GM12878 (cell line): ENCODE data around the gene LKAAEAR1. TPM values are rescaled to one million over a fixed set of nuclear protein-coding genes. Genes with fewer than 3 reads are reported as not detected.
A peak's percentile ranks its signal among the peaks of the same experiment; 100 is the strongest.

Experiments used
- ATAC-seq: fragments of 200-7000 bp; cut with Tn5 transposase; 3 replicates; pipeline ENCODE4 v1.9.1; 2020; ENCODE audit warnings: mild to moderate bottlenecking, moderate library complexity
- BruUV-seq: library from RNA; stranded (reverse); fragments of 400-500 nt; replicated peaks from 2 replicates; lab custom pipeline; 2021; lab: Mats Ljungman, UMichigan
- CTCF ChIA-PET: fragments of 300-600 bp; sonication (Branson Sonifier 250); formaldehyde crosslinking; extraction: SDS; loops from one replicate; lab custom pipeline; 2021; ENCODE audit warnings: inconsistent platforms; lab: Yijun Ruan, JAX
- POLR2A ChIA-PET: fragments of 350-600 bp; formaldehyde crosslinking; extraction: SDS; loops from one replicate; lab custom pipeline; 2021; ENCODE audit warnings: inconsistent platforms; lab: Charles Lee
- RAD21 ChIA-PET: fragments of 300-600 bp; sonication (Branson Sonifier 250); formaldehyde crosslinking; loops from one replicate; lab custom pipeline; 2023; ENCODE audit warnings: antibody characterized with exemption; ENCODE audit not compliant: unreplicated experiment; lab: Charles Lee
- SMC1A ChIA-PET: fragments of 300-600 bp; sonication (Branson Sonifier 250); formaldehyde crosslinking; loops from one replicate; lab custom pipeline; 2023; ENCODE audit not compliant: unreplicated experiment, uncharacterized antibody; lab: Charles Lee
- DNase-seq: peaks from one replicate; pipeline ENCODE4 v3.0.0-alpha.2; 2011; ENCODE audit warnings: low read depth, low spot score
- FAIRE-seq: peaks from 3 replicates; lab custom pipeline; 2011; peaks lifted over from hg19 to GRCh38; lab: Jason Lieb, UNC
- H2AFZ ChIP-seq: 2 replicates; pipeline ENCODE4 v1.6.0; 2011; ENCODE audit warnings: low read depth, low read length, control low read depth; ENCODE audit not compliant: control insufficient read depth
- H3K27ac ChIP-seq: 2 replicates; pipeline ENCODE4 v1.5.1; 2011; ENCODE audit warnings: control low read depth; ENCODE audit not compliant: control insufficient read depth, insufficient read depth
- H3K27me3 ChIP-seq, 2 experiments: replicated peaks in 1 of 2; 2 replicates each; pipeline versions ENCODE4 v1.6.0 to v1.6.1; 2011; ENCODE audit warnings: low read length in 1 of 2; ENCODE audit not compliant: control insufficient read depth in 2 of 2, insufficient read depth in 2 of 2
- H3K36me3 ChIP-seq, 2 experiments: 2 replicates each; pipeline ENCODE4 v1.5.1; 2011; ENCODE audit warnings: low read length in 1 of 2; ENCODE audit not compliant: control insufficient read depth in 2 of 2, insufficient read depth in 2 of 2
- H3K4me1 ChIP-seq: 2 replicates; pipeline ENCODE4 v1.6.1; 2011; ENCODE audit warnings: mild to moderate bottlenecking, low read length, moderate library complexity, mixed read lengths; ENCODE audit not compliant: control insufficient read depth, insufficient read depth
- H3K4me2 ChIP-seq: 2 replicates; pipeline ENCODE4 v1.6.0; 2011; ENCODE audit warnings: control low read depth; ENCODE audit not compliant: control insufficient read depth, insufficient read depth
- H3K4me3 ChIP-seq: fragments of 200-600 bp; sonication (generic); 2 replicates; pipeline ENCODE4 v1.5.1; 2016
- H3K79me2 ChIP-seq: 2 replicates; pipeline ENCODE4 v1.6.0; 2011; ENCODE audit warnings: low read length; ENCODE audit not compliant: control insufficient read depth, insufficient read depth
- H3K9ac ChIP-seq: 2 replicates; pipeline ENCODE4 v1.8.0; 2011; ENCODE audit warnings: low read length, control low read depth, mixed read lengths; ENCODE audit not compliant: control insufficient read depth, insufficient read depth
- H3K9me3 ChIP-seq: replicated peaks from 3 replicates; pipeline ENCODE4 v1.5.1; 2011; ENCODE audit warnings: mild to moderate bottlenecking, low read length; ENCODE audit not compliant: control insufficient read depth, insufficient read depth
- H4K20me1 ChIP-seq: 2 replicates; pipeline ENCODE4 v1.6.0; 2011; ENCODE audit not compliant: control insufficient read depth, insufficient read depth
- BHLHE40 ChIP-seq, 2 experiments: fragments of 450-650 bp in 1 of 2; IDR thresholded peaks; 2 replicates each; pipeline ENCODE4 v1.6.1; 2011 to 2017; ENCODE audit warnings: low read depth in 2 of 2, borderline replicate concordance in 1 of 2, improper control_type of control experiment in 1 of 2, low read length in 1 of 2, mild to moderate bottlenecking in 1 of 2
- CTCF ChIP-seq, 3 experiments: IDR thresholded peaks in 2 of 3; conservative IDR thresholded peaks in 1 of 3; 2 replicates each; pipeline ENCODE4 v1.5.1; 2011; ENCODE audit warnings: low read depth in 3 of 3, low read length in 3 of 3, mild to moderate bottlenecking in 3 of 3, control low read depth in 2 of 3, moderate library complexity in 2 of 3, inconsistent platforms in 1 of 3, mixed read lengths in 1 of 3; ENCODE audit not compliant: control insufficient read depth in 2 of 3, insufficient read depth in 1 of 3; ENCODE audit errors: extremely low read depth in 1 of 3
- POLR2AphosphoS2 ChIP-seq: IDR thresholded peaks from 2 replicates; pipeline ENCODE4 v1.6.1; 2011; ENCODE audit warnings: low read depth, mild to moderate bottlenecking, low read length, improper control_type of control experiment, moderate library complexity
- RFX5 ChIP-seq: IDR thresholded peaks from 2 replicates; pipeline ENCODE4 v1.6.1; 2011; ENCODE audit warnings: low read depth, low read length, improper control_type of control experiment
- SMC3 ChIP-seq: IDR thresholded peaks from 2 replicates; pipeline ENCODE4 v1.6.1; 2011; ENCODE audit warnings: low read length, improper control_type of control experiment, borderline replicate concordance
- ZNF207 ChIP-seq: fragments of 450-650 bp; IDR thresholded peaks from 2 replicates; pipeline ENCODE4 v1.6.1; 2014; ENCODE audit warnings: antibody characterized with exemption, mild to moderate bottlenecking, borderline replicate concordance
- WGBS: methylation state at CpG from one replicate; pipeline ENCODE4 v1.1.6; 2016; ENCODE audit warnings: low lambda C conversion rate; ENCODE audit not compliant: insufficient replicate concordance, insufficient coverage; ENCODE audit errors: missing lambda C conversion rate; 5-methylcytosine and 5-hydroxymethylcytosine counted together
- in situ Hi-C: fragments of 300-500 bp; cut with MboI; formaldehyde crosslinking; loops from 9 replicates; pipeline ENCODE4 v1.14.3; 2018; ENCODE audit warnings: mixed read lengths
- intact Hi-C: fragments of 100-400 bp; cut with micrococcal nuclease; formaldehyde crosslinking; loops from one replicate; pipeline ENCODE4 v1.14.2; 2022; ENCODE audit not compliant: unreplicated experiment
- polyA plus RNA-seq, 11 experiments: library from polyadenylated mRNA; depleted of rRNA in 4 of 11; unstranded in 6 of 11; stranded (reverse) in 5 of 11; fragments of >200 nt; fragmentation: Nextera tagmentation in 4 of 11; fragmentation: Illumina TruSeq in 1 of 11; extraction: Ambion mirVana in 4 of 11; extraction: Trizol in 1 of 11; gene quantifications; 1 replicate in 1 of 11; 2 replicates in 10 of 11; pipeline versions ENCODE4 v1.2.1 to v1.2.3, GENCODE V29; 2011 to 2016; ENCODE audit warnings: inconsistent platforms in 2 of 11, missing spikeins in 2 of 11, low read depth in 1 of 11
- total RNA-seq, 4 experiments: library from RNA; depleted of rRNA in 3 of 4; stranded (reverse); fragments of >200 nt in 3 of 4; fragmentation: Illumina TruSeq in 1 of 4; extraction: Trizol in 1 of 4; gene quantifications; 2 replicates each; pipeline versions ENCODE4 v1.2.1 to v1.2.3, GENCODE V29; 2013 to 2021
- TF ChIP-seq, protein P1 (sequence below): IDR thresholded peaks from 2 replicates; pipeline ENCODE4 v1.6.1; 2011; ENCODE audit warnings: borderline replicate concordance, low read depth, mild to moderate bottlenecking, moderate library complexity, mixed read lengths, low read length; ENCODE audit not compliant: insufficient read depth; ENCODE audit errors: extremely low read length
- TF ChIP-seq, protein P2 (sequence below): fragments of 450-650 bp; IDR thresholded peaks from 2 replicates; pipeline ENCODE4 v1.6.1; 2014; ENCODE audit warnings: mild to moderate bottlenecking

Gene LKAAEAR1
- total and polyA plus RNA-seq, 10 of the 15 experiments (the other 5 are each of a cell fraction or from before 2014, with no cell fraction given) = not detected

- Histone ChIP-seq H3K27me3 (no peaks in the 10 kb centered on the region), H3K4me1 (peaks cover 13% of the 10 kb centered on the region), H3K9me3 (no peaks in the 10 kb centered on the region), H3K9ac (no peak overlapping the region), H4K20me1 (no peaks in the 10 kb centered on the region), H3K27ac (no peak overlapping the region), H3K36me3 (peaks cover 3 to 22% of the 10 kb centered on the region in 2 experiments), H3K4me2 (no peak overlapping the region), H3K79me2 (no peaks in the 10 kb centered on the region; the same call in none of the 2 replicates), H3K4me3 (no peak overlapping the region), H2AFZ (no peak overlapping the region)
- 80% methylated on average over 31 of the region's 31 CpGs for WGBS
- ATAC-seq (no peak), DNase-seq (no peak), FAIRE-seq (no peak)
- intact Hi-C loops = no loop called here
- SMC1A ChIA-PET = interaction anchor here (0.6 to 0.9 kb wide), 2 partner anchors 17 to 31 kb away, joined by 3 to 4 read pairs; no protein-coding TSS in a partner anchor
- TF ChIP-seq ZNF207 (no peak), POLR2AphosphoS2 (0 out of 2 replicates have a peak, but pooled peaks have one; percentile 19)
- RAD21 ChIA-PET = interaction anchor here (0.8 kb wide), 1 partner anchor 32 kb away, joined by 3 read pairs; no protein-coding TSS in a partner anchor
- POLR2A ChIA-PET = interaction anchor here (1.3 kb wide), 1 partner anchor 9 kb away, joined by 4 read pairs; the partner anchor contains the start of gene RGS19
- BruUV-seq = no TSS peak
- in situ Hi-C loops = no loop called here
- CTCF ChIA-PET = interaction anchor here (1.2 to 2.3 kb wide), 5 partner anchors 8 to 31 kb away, joined by 5 to 10 read pairs (median 7); no protein-coding TSS in a partner anchor
Measured at GRCh38 chr20:64070244-64070993, 13.8 kb downstream of the LKAAEAR1 start.

DNA sequence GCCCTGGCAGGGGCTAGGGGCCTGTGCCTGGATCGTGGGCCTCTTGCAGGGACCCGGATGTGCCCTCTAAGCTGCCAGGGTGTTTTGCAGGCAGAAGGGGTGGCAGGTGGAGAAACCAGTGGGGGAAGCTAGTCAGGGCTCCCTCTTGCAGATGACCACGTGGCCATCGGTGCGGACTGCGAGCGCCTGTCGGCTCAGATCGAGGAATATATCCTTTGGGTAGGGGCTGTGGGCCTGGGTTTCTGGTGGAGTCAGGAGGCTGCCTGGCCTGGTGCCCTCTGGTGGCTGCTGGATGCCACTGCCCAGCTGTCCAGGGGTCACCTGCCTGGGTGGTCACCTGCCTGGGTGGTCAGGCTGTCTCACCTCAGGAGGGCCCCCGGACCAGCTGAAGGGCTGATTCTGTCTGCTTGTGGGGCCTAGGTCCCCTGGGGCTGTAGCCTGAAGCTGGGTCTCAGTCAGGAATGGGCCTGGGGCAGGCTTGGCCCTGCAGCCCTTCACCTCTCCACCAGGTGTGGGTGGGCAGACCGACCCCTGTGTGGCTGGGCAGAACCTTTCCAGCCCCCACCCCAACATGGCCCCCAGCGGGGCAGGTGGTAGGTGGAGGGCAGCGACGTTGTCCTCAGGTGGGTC lies 14.5 kb downstream of the LKAAEAR1 start:
- WGBS = 35% methylated on average over 13 of the region's 14 CpGs
- H3K9ac ChIP-seq = no peak overlapping the region
- SMC1A ChIA-PET = interaction anchor here (0.9 kb wide), 1 partner anchor 30 kb away, joined by 3 read pairs; no protein-coding TSS in a partner anchor
- H3K27me3 ChIP-seq = no peaks in the 10 kb centered on the region
- H3K9me3 ChIP-seq = no peaks in the 10 kb centered on the region
- peaks cover 3 to 19% of the 10 kb centered on the region in 2 experiments for H3K36me3 ChIP-seq
- POLR2A ChIA-PET = interaction anchor here (1.3 kb wide), 1 partner anchor 10 kb away, joined by 4 read pairs; the partner anchor contains the start of gene RGS19
- intact Hi-C loops (no loop called here), in situ Hi-C loops (no loop called here)
- no peak overlapping the region for H3K4me2 ChIP-seq
- FAIRE-seq = no peak
- H4K20me1 ChIP-seq = no peaks in the 10 kb centered on the region
- DNase-seq = no peak
- RAD21 ChIA-PET = interaction anchor here (0.8 kb wide), 1 partner anchor 32 kb away, joined by 3 read pairs; no protein-coding TSS in a partner anchor
- peak; percentile 40 for ATAC-seq
- peaks cover 18% of the 10 kb centered on the region for H3K4me1 ChIP-seq
- CTCF ChIA-PET = interaction anchor here (1.2 to 2.3 kb wide), 5 partner anchors 9 to 30 kb away, joined by 5 to 10 read pairs (median 7); no protein-coding TSS in a partner anchor
- H2AFZ ChIP-seq = no peak overlapping the region
- H3K27ac ChIP-seq = no peak overlapping the region
- no peak overlapping the region for H3K4me3 ChIP-seq
- BruUV-seq = no TSS peak
- no peaks in the 10 kb centered on the region; the same call in 1 of the 2 replicates for H3K79me2 ChIP-seq
- TF ChIP-seq RFX5 = no peak
- peak; percentile 64 to 90 (median 77) for TF ChIP-seq CTCF (IDR thresholded peaks at IDR 0.05 in 2 of 3, conservative IDR thresholded peaks at IDR 0.05 in 1 of 3; ENCODE audit: control insufficient read depth in 2 of 3, extremely low read depth in 1 of 3, insufficient read depth in 1 of 3, low read depth in 3 of 3, low read length in 3 of 3)
- TF ChIP-seq BHLHE40 (IDR thresholded peaks at IDR 0.05; ENCODE audit: borderline replicate concordance in 1 of 2, low read depth in 2 of 2, low read length in 1 of 2) = peak; percentile 43 to 81; a peak in 3 of 4 replicates
- peak; percentile 49; the same call in 1 of the 2 replicates for TF ChIP-seq SMC3
- TF ChIP-seq, protein P1, sequence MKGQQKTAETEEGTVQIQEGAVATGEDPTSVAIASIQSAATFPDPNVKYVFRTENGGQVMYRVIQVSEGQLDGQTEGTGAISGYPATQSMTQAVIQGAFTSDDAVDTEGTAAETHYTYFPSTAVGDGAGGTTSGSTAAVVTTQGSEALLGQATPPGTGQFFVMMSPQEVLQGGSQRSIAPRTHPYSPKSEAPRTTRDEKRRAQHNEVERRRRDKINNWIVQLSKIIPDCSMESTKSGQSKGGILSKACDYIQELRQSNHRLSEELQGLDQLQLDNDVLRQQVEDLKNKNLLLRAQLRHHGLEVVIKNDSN = peak; percentile 4
- TF ChIP-seq, protein P2, sequence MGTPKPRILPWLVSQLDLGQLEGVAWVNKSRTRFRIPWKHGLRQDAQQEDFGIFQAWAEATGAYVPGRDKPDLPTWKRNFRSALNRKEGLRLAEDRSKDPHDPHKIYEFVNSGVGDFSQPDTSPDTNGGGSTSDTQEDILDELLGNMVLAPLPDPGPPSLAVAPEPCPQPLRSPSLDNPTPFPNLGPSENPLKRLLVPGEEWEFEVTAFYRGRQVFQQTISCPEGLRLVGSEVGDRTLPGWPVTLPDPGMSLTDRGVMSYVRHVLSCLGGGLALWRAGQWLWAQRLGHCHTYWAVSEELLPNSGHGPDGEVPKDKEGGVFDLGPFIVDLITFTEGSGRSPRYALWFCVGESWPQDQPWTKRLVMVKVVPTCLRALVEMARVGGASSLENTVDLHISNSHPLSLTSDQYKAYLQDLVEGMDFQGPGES = no peak
